ENCODE measurements around the gene FDXACB1. TPM values are rescaled to one million over a fixed set of nuclear protein-coding genes. Genes with fewer than 3 reads are reported as not detected.
"Not testable (repeated sequence)": the region's sequence is repeated elsewhere in the genome, so short reads cannot be mapped to it uniquely, and the experiment has no call there.

Gene FDXACB1
- total RNA-seq, 2 donors from 2014 or later, result 2.5 to 3.1 TPM

GRCh38 chr11:111913997-111914396, 35.0 kb upstream of the FDXACB1 start:
- H3K36me3 Mint-ChIP-seq (ENCODE audit: low read depth), result peaks cover 6% of the 10 kb centered on the region
- peaks cover 3% of the 10 kb centered on the region for H3K4me1 Mint-ChIP-seq
- H3K9me3 ChIP-seq (ENCODE audit: control insufficient read depth, low read length, poor library complexity, severe bottlenecking), result no peaks in the 10 kb centered on the region
- no peak overlapping the region for H3K27ac Mint-ChIP-seq
- no peak for DNase-seq
- peaks cover 70% of the 10 kb centered on the region for H3K27me3 Mint-ChIP-seq
- ATAC-seq, result no peak
- no peak overlapping the region for H3K4me3 Mint-ChIP-seq

GRCh38 chr11:111913031-111913861, 34.3 kb upstream of the FDXACB1 start:
- peaks cover 65% of the 10 kb centered on the region for H3K27me3 Mint-ChIP-seq
- no peak overlapping the region for H3K27ac Mint-ChIP-seq
- peaks cover 6% of the 10 kb centered on the region for H3K36me3 Mint-ChIP-seq (ENCODE audit: low read depth)
- ATAC-seq (no peak), DNase-seq (no peak)
- no peaks in the 10 kb centered on the region for H3K9me3 ChIP-seq (ENCODE audit: control insufficient read depth, low read length, poor library complexity, severe bottlenecking)
- H3K4me1 Mint-ChIP-seq, result peaks cover 3% of the 10 kb centered on the region
- H3K4me3 Mint-ChIP-seq, result no peak overlapping the region

GRCh38 chr11:111912535-111912934, 33.6 kb upstream of the FDXACB1 start, which contains the start of gene HSPB2:
Gene HSPB2 (plus strand): TSS chr11:111912734. CDS start chr11:111912830, 96 bp downstream.
- H3K4me3 Mint-ChIP-seq, result no peak within 1 kb of the TSS
- no peak for ATAC-seq
- H3K27me3 Mint-ChIP-seq, result peaks cover 65% of the 10 kb centered on the region
- no peaks in the 10 kb centered on the region for H3K9me3 ChIP-seq (ENCODE audit: control insufficient read depth, low read length, poor library complexity, severe bottlenecking)
- no peak for DNase-seq
- no peak within 1 kb of the TSS for H3K27ac Mint-ChIP-seq
- peaks cover 3% of the 10 kb centered on the region for H3K4me1 Mint-ChIP-seq
- H3K36me3 Mint-ChIP-seq (ENCODE audit: low read depth), result peaks cover 6% of the 10 kb centered on the region

- ATAC-seq (no peak), DNase-seq (no peak)
- Mint-ChIP-seq H3K4me3 (no peak within 1 kb of the TSS), H3K36me3 (ENCODE audit: low read depth) (peaks cover 3% of the 10 kb centered on the region), H3K27me3 (peaks cover 63% of the 10 kb centered on the region), H3K4me1 (peaks cover 3% of the 10 kb centered on the region), H3K27ac (no peak within 1 kb of the TSS)
- H3K9me3 ChIP-seq (ENCODE audit: control insufficient read depth, low read length, poor library complexity, severe bottlenecking), result no peaks in the 10 kb centered on the region
Measured at GRCh38 chr11:111911563-111912401, 32.8 kb upstream of the FDXACB1 start, which contains the start of gene CRYAB. Gene CRYAB (minus strand): TSS chr11:111911770. CDS start chr11:111911724, 46 bp downstream.

- Mint-ChIP-seq H3K4me3 (no peak overlapping the region), H3K27ac (no peak overlapping the region), H3K27me3 (peaks cover 54% of the 10 kb centered on the region), H3K36me3 (ENCODE audit: low read depth) (peaks cover under 1% of the 10 kb centered on the region), H3K4me1 (peaks cover 3% of the 10 kb centered on the region)
- no peak for ATAC-seq
- H3K9me3 ChIP-seq (ENCODE audit: control insufficient read depth, low read length, poor library complexity, severe bottlenecking), result no peaks in the 10 kb centered on the region
- DNase-seq, result no peak
Measured at GRCh38 chr11:111910676-111911562, 32.0 kb upstream of the FDXACB1 start.

GRCh38 chr11:111909378-111909777, 30.4 kb upstream of the FDXACB1 start:
- Mint-ChIP-seq H3K36me3 (ENCODE audit: low read depth) (no peaks in the 10 kb centered on the region), H3K4me1 (peaks cover 3% of the 10 kb centered on the region), H3K27ac (no peak overlapping the region), H3K4me3 (no peak overlapping the region), H3K27me3 (peaks cover 44% of the 10 kb centered on the region)
- DNase-seq (no peak), ATAC-seq (no peak)
- no peaks in the 10 kb centered on the region for H3K9me3 ChIP-seq (ENCODE audit: control insufficient read depth, low read length, poor library complexity, severe bottlenecking)

- Mint-ChIP-seq H3K4me3 (no peak overlapping the region), H3K27ac (peak overlapping the region; percentile 34), H3K4me1 (peaks cover 3% of the 10 kb centered on the region), H3K27me3 (peaks cover 38% of the 10 kb centered on the region), H3K36me3 (ENCODE audit: low read depth) (no peaks in the 10 kb centered on the region)
- ATAC-seq, result no peak
- no peaks in the 10 kb centered on the region for H3K9me3 ChIP-seq (ENCODE audit: control insufficient read depth, low read length, poor library complexity, severe bottlenecking)
- DNase-seq, result no peak
Measured at GRCh38 chr11:111908639-111909305, 29.8 kb upstream of the FDXACB1 start.

GRCh38 chr11:111906680-111907079, 27.7 kb upstream of the FDXACB1 start:
- Mint-ChIP-seq H3K36me3 (ENCODE audit: low read depth) (peaks cover 12% of the 10 kb centered on the region), H3K27me3 (peaks cover 36% of the 10 kb centered on the region), H3K4me3 (no peak overlapping the region), H3K27ac (no peak overlapping the region), H3K4me1 (peaks cover 3% of the 10 kb centered on the region)
- DNase-seq (no peak), ATAC-seq (no peak)
- H3K9me3 ChIP-seq (ENCODE audit: control insufficient read depth, low read length, poor library complexity, severe bottlenecking), result no peaks in the 10 kb centered on the region

- H3K4me3 Mint-ChIP-seq, result no peak overlapping the region
- DNase-seq (no peak), ATAC-seq (no peak)
- no peaks in the 10 kb centered on the region for H3K9me3 ChIP-seq (ENCODE audit: control insufficient read depth, low read length, poor library complexity, severe bottlenecking)
- H3K27me3 Mint-ChIP-seq, result peaks cover 23% of the 10 kb centered on the region
- no peaks in the 10 kb centered on the region for H3K4me1 Mint-ChIP-seq
- peaks cover 12% of the 10 kb centered on the region for H3K36me3 Mint-ChIP-seq (ENCODE audit: low read depth)
- H3K27ac Mint-ChIP-seq, result no peak overlapping the region
Measured at GRCh38 chr11:111905411-111905810, 26.4 kb upstream of the FDXACB1 start.

- Mint-ChIP-seq H3K27me3 (no peaks in the 10 kb centered on the region), H3K4me1 (no peaks in the 10 kb centered on the region), H3K36me3 (ENCODE audit: low read depth) (peaks cover 2% of the 10 kb centered on the region), H3K4me3 (no peak overlapping the region), H3K27ac (no peak overlapping the region)
- ATAC-seq (no peak), DNase-seq (no peak)
- no peaks in the 10 kb centered on the region for H3K9me3 ChIP-seq (ENCODE audit: control insufficient read depth, low read length, poor library complexity, severe bottlenecking)
Measured at GRCh38 chr11:111886844-111887243, 7.9 kb upstream of the FDXACB1 start.

- Mint-ChIP-seq H3K4me1 (no peaks in the 10 kb centered on the region), H3K4me3 (no peak overlapping the region), H3K27ac (no peak overlapping the region), H3K27me3 (no peaks in the 10 kb centered on the region), H3K36me3 (ENCODE audit: low read depth) (peaks cover 2% of the 10 kb centered on the region)
- H3K9me3 ChIP-seq (ENCODE audit: control insufficient read depth, low read length, poor library complexity, severe bottlenecking), result no peaks in the 10 kb centered on the region
- no peak for DNase-seq
- ATAC-seq, result no peak
Measured at GRCh38 chr11:111886032-111886431, 7.1 kb upstream of the FDXACB1 start.

GRCh38 chr11:111885053-111885452, 6.1 kb upstream of the FDXACB1 start:
- not testable (repeated sequence) for H3K36me3 Mint-ChIP-seq (ENCODE audit: low read depth); H3K4me1 Mint-ChIP-seq; H3K27ac Mint-ChIP-seq; ATAC-seq; H3K4me3 Mint-ChIP-seq; H3K27me3 Mint-ChIP-seq; DNase-seq; H3K9me3 ChIP-seq (ENCODE audit: control insufficient read depth, low read length, poor library complexity, severe bottlenecking)

All from T-helper 17 cell (primary cell).